ENCODE measurements around the gene ADAMTSL2.

The ADAMTSL2 gene

DNA sequence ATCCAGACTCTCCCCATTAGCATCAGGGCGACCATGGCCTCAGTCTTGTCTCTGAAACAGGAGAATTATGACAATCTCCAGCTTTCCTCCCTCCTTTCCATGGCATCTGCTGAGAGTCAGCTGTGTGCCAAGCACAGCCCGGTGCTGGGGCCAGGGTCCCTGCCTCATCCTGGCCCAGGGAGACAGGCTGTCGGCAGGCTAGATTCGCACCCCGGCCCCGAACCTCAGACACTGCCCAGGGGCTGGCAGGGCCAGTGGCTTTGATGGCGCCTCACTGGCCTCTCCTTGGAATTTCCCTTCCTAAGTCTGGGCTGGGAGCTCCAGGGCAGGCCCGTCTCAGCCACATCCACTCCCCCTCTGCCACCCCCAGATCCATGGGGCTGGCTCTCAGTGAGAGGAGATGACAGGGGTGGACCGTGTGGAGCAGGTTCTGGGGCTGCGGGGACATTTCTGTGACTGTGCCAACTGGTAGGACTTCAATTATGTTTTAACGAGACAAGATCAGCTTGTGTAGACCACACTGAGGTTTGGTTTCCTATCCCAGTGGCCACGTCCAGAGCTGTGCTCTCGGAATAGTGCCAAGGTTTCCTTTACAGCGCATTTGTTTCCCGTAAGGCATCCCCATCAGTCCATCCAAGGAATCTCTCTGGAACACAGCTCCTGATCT is 59.2 kb downstream of the ADAMTSL2 start:
- no peak for ATAC-seq
- TF ChIP-seq, protein P1, sequence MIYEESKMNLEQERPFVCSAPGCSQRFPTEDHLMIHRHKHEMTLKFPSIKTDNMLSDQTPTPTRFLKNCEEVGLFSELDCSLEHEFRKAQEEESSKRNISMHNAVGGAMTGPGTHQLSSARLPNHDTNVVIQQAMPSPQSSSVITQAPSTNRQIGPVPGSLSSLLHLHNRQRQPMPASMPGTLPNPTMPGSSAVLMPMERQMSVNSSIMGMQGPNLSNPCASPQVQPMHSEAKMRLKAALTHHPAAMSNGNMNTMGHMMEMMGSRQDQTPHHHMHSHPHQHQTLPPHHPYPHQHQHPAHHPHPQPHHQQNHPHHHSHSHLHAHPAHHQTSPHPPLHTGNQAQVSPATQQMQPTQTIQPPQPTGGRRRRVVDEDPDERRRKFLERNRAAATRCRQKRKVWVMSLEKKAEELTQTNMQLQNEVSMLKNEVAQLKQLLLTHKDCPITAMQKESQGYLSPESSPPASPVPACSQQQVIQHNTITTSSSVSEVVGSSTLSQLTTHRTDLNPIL (CRISPR knock-in tag; IDR thresholded peaks at IDR 0.05; ENCODE audit: low read depth) = no peak
- TF ChIP-seq SNAI2 (CRISPR knock-in tag; IDR thresholded peaks at IDR 0.05) = no peak
- no peak for TF ChIP-seq ZNF8 (CRISPR knock-in tag; IDR thresholded peaks at IDR 0.05)
- TF ChIP-seq TCF4 (CRISPR knock-in tag; IDR thresholded peaks at IDR 0.05; ENCODE audit: borderline replicate concordance) = no peak
- TF ChIP-seq ZNF565 (CRISPR knock-in tag; conservative IDR thresholded peaks at IDR 0.05; ENCODE audit: low read depth) = no peak
- no peak for TF ChIP-seq ZFP30 (CRISPR knock-in tag; IDR thresholded peaks at IDR 0.05)
- TF ChIP-seq, protein P2, sequence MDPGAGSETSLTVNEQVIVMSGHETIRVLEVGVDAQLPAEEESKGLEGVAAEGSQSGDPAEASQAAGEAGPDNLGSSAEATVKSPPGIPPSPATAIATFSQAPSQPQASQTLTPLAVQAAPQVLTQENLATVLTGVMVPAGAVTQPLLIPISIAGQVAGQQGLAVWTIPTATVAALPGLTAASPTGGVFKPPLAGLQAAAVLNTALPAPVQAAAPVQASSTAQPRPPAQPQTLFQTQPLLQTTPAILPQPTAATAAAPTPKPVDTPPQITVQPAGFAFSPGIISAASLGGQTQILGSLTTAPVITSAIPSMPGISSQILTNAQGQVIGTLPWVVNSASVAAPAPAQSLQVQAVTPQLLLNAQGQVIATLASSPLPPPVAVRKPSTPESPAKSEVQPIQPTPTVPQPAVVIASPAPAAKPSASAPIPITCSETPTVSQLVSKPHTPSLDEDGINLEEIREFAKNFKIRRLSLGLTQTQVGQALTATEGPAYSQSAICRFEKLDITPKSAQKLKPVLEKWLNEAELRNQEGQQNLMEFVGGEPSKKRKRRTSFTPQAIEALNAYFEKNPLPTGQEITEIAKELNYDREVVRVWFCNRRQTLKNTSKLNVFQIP (CRISPR knock-in tag; IDR thresholded peaks at IDR 0.05; ENCODE audit: borderline replicate concordance, low read depth) = no peak
- TF ChIP-seq RARB (CRISPR knock-in tag; IDR thresholded peaks at IDR 0.05) = no peak
- no peak for TF ChIP-seq ZNF70 (CRISPR knock-in tag; IDR thresholded peaks at IDR 0.05)
- TF ChIP-seq, protein P3, sequence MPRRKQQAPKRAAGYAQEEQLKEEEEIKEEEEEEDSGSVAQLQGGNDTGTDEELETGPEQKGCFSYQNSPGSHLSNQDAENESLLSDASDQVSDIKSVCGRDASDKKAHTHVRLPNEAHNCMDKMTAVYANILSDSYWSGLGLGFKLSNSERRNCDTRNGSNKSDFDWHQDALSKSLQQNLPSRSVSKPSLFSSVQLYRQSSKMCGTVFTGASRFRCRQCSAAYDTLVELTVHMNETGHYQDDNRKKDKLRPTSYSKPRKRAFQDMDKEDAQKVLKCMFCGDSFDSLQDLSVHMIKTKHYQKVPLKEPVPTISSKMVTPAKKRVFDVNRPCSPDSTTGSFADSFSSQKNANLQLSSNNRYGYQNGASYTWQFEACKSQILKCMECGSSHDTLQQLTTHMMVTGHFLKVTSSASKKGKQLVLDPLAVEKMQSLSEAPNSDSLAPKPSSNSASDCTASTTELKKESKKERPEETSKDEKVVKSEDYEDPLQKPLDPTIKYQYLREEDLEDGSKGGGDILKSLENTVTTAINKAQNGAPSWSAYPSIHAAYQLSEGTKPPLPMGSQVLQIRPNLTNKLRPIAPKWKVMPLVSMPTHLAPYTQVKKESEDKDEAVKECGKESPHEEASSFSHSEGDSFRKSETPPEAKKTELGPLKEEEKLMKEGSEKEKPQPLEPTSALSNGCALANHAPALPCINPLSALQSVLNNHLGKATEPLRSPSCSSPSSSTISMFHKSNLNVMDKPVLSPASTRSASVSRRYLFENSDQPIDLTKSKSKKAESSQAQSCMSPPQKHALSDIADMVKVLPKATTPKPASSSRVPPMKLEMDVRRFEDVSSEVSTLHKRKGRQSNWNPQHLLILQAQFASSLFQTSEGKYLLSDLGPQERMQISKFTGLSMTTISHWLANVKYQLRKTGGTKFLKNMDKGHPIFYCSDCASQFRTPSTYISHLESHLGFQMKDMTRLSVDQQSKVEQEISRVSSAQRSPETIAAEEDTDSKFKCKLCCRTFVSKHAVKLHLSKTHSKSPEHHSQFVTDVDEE (CRISPR knock-in tag; IDR thresholded peaks at IDR 0.05) = no peak
- no peak for TF ChIP-seq ZC3H10 (CRISPR knock-in tag; IDR thresholded peaks at IDR 0.05)
- no peak for TF ChIP-seq GLIS3 (CRISPR knock-in tag; IDR thresholded peaks at IDR 0.05)
- TF ChIP-seq ZFP3 (CRISPR knock-in tag; IDR thresholded peaks at IDR 0.05) = no peak
- TF ChIP-seq ARNTL (CRISPR knock-in tag; IDR thresholded peaks at IDR 0.05; ENCODE audit: borderline replicate concordance, low read depth) = no peak

DNA sequence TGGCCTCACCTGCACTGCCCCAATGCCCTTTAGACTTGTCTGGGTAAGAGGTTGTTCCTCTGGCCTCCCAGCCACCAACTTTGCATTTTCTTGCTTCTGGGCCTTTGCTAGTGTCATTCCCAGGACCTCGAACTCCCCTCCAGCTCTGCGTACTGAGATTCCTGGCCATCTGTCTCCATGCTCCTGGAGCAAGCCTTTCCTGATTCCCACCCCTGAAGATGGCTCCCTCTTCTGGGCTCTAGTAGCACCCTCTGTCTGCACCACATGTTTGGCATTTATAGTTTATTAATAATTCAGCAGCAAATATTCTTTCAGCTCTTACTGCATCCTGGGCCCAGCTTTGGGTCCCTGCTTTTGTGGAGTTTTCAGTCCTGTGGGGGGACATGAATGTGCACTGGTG is 59.8 kb downstream of the ADAMTSL2 start:
- TF ChIP-seq ZFP30 (CRISPR knock-in tag; IDR thresholded peaks at IDR 0.05) = no peak
- ATAC-seq = no peak

DNA sequence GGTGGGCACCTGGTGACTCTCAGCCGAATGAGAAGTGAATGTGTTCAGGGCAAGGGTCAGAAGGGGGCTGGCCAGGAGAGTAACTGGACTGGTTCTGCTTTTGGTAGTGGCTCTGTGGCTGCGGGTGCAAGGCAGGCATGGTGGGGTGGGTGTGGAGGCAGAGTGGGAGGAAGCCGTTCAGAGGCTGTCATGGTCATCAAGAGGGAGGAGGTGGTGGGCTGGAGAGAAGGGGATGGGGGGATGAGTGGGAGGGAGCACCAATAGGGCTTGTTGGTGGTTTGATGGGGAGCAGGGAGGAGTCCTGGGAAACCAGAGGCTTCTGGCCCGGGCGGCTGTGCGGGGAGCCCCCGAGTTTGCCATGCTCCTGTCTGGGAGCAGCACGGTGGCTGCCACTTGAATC is 61.4 kb downstream of the ADAMTSL2 start:
- TF ChIP-seq CSDC2 (CRISPR knock-in tag; IDR thresholded peaks at IDR 0.05) = no peak
- TF ChIP-seq GLIS3 (CRISPR knock-in tag; IDR thresholded peaks at IDR 0.05) = no peak
- no peak for TF ChIP-seq TCF4 (CRISPR knock-in tag; IDR thresholded peaks at IDR 0.05; ENCODE audit: borderline replicate concordance)
- TF ChIP-seq ZC3H10 (CRISPR knock-in tag; IDR thresholded peaks at IDR 0.05) = no peak
- TF ChIP-seq, protein P1 (CRISPR knock-in tag; IDR thresholded peaks at IDR 0.05; ENCODE audit: low read depth) = no peak
- TF ChIP-seq PPARA (CRISPR knock-in tag; IDR thresholded peaks at IDR 0.05; ENCODE audit: borderline replicate concordance) = no peak
- no peak for TF ChIP-seq ESRRG (CRISPR knock-in tag; IDR thresholded peaks at IDR 0.05)
- no peak for TF ChIP-seq ZNF70 (CRISPR knock-in tag; IDR thresholded peaks at IDR 0.05)
- TF ChIP-seq ZNF8 (CRISPR knock-in tag; IDR thresholded peaks at IDR 0.05) = no peak
- TF ChIP-seq, protein P4, sequence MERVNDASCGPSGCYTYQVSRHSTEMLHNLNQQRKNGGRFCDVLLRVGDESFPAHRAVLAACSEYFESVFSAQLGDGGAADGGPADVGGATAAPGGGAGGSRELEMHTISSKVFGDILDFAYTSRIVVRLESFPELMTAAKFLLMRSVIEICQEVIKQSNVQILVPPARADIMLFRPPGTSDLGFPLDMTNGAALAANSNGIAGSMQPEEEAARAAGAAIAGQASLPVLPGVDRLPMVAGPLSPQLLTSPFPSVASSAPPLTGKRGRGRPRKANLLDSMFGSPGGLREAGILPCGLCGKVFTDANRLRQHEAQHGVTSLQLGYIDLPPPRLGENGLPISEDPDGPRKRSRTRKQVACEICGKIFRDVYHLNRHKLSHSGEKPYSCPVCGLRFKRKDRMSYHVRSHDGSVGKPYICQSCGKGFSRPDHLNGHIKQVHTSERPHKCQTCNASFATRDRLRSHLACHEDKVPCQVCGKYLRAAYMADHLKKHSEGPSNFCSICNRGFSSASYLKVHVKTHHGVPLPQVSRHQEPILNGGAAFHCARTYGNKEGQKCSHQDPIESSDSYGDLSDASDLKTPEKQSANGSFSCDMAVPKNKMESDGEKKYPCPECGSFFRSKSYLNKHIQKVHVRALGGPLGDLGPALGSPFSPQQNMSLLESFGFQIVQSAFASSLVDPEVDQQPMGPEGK (CRISPR knock-in tag; IDR thresholded peaks at IDR 0.05; ENCODE audit: borderline replicate concordance) = no peak
- no peak for TF ChIP-seq SNAI2 (CRISPR knock-in tag; IDR thresholded peaks at IDR 0.05)
- no peak for TF ChIP-seq TOX (CRISPR knock-in tag; IDR thresholded peaks at IDR 0.05; ENCODE audit: borderline replicate concordance)
- TF ChIP-seq ZNF565 (CRISPR knock-in tag; conservative IDR thresholded peaks at IDR 0.05; ENCODE audit: low read depth) = no peak
- no peak for TF ChIP-seq RARB (CRISPR knock-in tag; IDR thresholded peaks at IDR 0.05)
- TF ChIP-seq ISL1 (CRISPR knock-in tag; IDR thresholded peaks at IDR 0.05) = no peak
- TF ChIP-seq, protein P3 (CRISPR knock-in tag; IDR thresholded peaks at IDR 0.05) = no peak
- no peak for TF ChIP-seq OSR1 (CRISPR knock-in tag; IDR thresholded peaks at IDR 0.05)
- no peak for TF ChIP-seq ZFP30 (CRISPR knock-in tag; IDR thresholded peaks at IDR 0.05)
- TF ChIP-seq, protein P5, sequence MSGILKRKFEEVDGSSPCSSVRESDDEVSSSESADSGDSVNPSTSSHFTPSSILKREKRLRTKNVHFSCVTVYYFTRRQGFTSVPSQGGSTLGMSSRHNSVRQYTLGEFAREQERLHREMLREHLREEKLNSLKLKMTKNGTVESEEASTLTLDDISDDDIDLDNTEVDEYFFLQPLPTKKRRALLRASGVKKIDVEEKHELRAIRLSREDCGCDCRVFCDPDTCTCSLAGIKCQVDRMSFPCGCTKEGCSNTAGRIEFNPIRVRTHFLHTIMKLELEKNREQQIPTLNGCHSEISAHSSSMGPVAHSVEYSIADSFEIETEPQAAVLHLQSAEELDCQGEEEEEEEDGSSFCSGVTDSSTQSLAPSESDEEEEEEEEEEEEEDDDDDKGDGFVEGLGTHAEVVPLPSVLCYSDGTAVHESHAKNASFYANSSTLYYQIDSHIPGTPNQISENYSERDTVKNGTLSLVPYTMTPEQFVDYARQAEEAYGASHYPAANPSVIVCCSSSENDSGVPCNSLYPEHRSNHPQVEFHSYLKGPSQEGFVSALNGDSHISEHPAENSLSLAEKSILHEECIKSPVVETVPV (CRISPR knock-in tag; IDR thresholded peaks at IDR 0.05) = no peak
- no peak for ATAC-seq
